Hepatocyte (in vitro differentiated cells): Measurements from ENCODE around the gene LIPA. TPM values are rescaled to one million over a fixed set of nuclear protein-coding genes. Genes with fewer than 3 reads are reported as not detected.
A peak's percentile ranks its signal among the peaks of the same experiment; 100 is the strongest.
"Not testable (repeated sequence)": the region's sequence is repeated elsewhere in the genome, so short reads cannot be mapped to it uniquely, and the experiment has no call there.

Experiments
- DNase-seq: peaks from one replicate; pipeline ENCODE4 v3.0.0-alpha.2; 2016; ENCODE audit warnings: low spot score
- H2AFZ ChIP-seq: fragments of 200-600 bp; sonication (generic); 2 replicates; pipeline ENCODE4 v1.6.0; 2016; ENCODE audit warnings: antibody characterized with exemption, mild to moderate bottlenecking
- H3K27ac ChIP-seq: fragments of 200-600 bp; sonication (generic); 2 replicates; pipeline ENCODE4 v1.5.1; 2016; ENCODE audit warnings: mild to moderate bottlenecking
- H3K27me3 ChIP-seq: fragments of 200-600 bp; sonication (generic); 2 replicates; pipeline ENCODE4 v1.6.1; 2016
- H3K36me3 ChIP-seq: fragments of 200-600 bp; sonication (generic); replicated peaks from 2 replicates; pipeline ENCODE4 v1.5.1; 2016; ENCODE audit warnings: low read depth; ENCODE audit not compliant: insufficient read depth
- H3K4me1 ChIP-seq: fragments of 200-600 bp; sonication (generic); 2 replicates; pipeline ENCODE4 v1.5.1; 2016; ENCODE audit warnings: mild to moderate bottlenecking, moderate library complexity; ENCODE audit not compliant: insufficient read depth
- H3K4me2 ChIP-seq: fragments of 200-600 bp; sonication (generic); 2 replicates; pipeline ENCODE4 v1.6.0; 2016
- H3K4me3 ChIP-seq: fragments of 200-600 bp; sonication (generic); 2 replicates; pipeline ENCODE4 v1.5.1; 2016; ENCODE audit warnings: mild to moderate bottlenecking
- H3K79me2 ChIP-seq: fragments of 200-600 bp; sonication (generic); 2 replicates; pipeline ENCODE4 v1.6.0; 2017; ENCODE audit warnings: mild to moderate bottlenecking
- H3K9me2 ChIP-seq: fragments of 200-600 bp; sonication (generic); replicated peaks from 2 replicates; pipeline ENCODE4 v1.6.0; 2017; ENCODE audit warnings: mild to moderate bottlenecking; ENCODE audit not compliant: insufficient read depth
- H3K9me3 ChIP-seq: fragments of 200-600 bp; sonication (generic); 2 replicates; pipeline ENCODE4 v1.5.1; 2016; ENCODE audit warnings: low read depth, mild to moderate bottlenecking
- H4K20me1 ChIP-seq: fragments of 200-600 bp; sonication (generic); 2 replicates; pipeline ENCODE4 v1.6.0; 2016; ENCODE audit warnings: mild to moderate bottlenecking; ENCODE audit not compliant: insufficient read depth, poor library complexity, severe bottlenecking
- CTCF ChIP-seq: fragments of 200-600 bp; sonication (generic); IDR thresholded peaks from 2 replicates; pipeline ENCODE4 v1.5.1; 2016; ENCODE audit warnings: antibody characterized with exemption, mild to moderate bottlenecking; ENCODE audit not compliant: poor library complexity
- EZH2 ChIP-seq: fragments of 200-600 bp; sonication (generic); IDR thresholded peaks from 2 replicates; pipeline ENCODE4 v1.6.1; 2016; ENCODE audit warnings: antibody characterized with exemption, mild to moderate bottlenecking, borderline replicate concordance
- EZH2phosphoT487 ChIP-seq: fragments of 200-600 bp; sonication (generic); IDR thresholded peaks from one replicate; pipeline ENCODE4 v1.6.1; 2018; ENCODE audit warnings: antibody characterized with exemption, mild to moderate bottlenecking, low read depth, moderate library complexity; ENCODE audit not compliant: unreplicated experiment, severe bottlenecking
- WGBS: methylation state at CpG from one replicate; pipeline ENCODE4 v1.1.6; 2016; ENCODE audit warnings: low lambda C conversion rate; ENCODE audit errors: missing lambda C conversion rate; 5-methylcytosine and 5-hydroxymethylcytosine counted together
- polyA plus RNA-seq: library from polyadenylated mRNA; unstranded; fragments of >200 nt; fragmentation: Nextera tagmentation; extraction: Ambion mirVana; gene quantifications from 2 replicates; pipeline ENCODE4 v1.2.1, GENCODE V29; 2016
- total RNA-seq: library from RNA; depleted of rRNA; stranded (reverse); fragments of >200 nt; gene quantifications from 2 replicates; pipeline ENCODE4 v1.2.3, GENCODE V29; 2014

The LIPA gene
- total and polyA plus RNA-seq, 2 experiments from 2014 or later = 144 to 148 TPM

- Histone ChIP-seq H3K4me2 (no peak overlapping the region), H3K27ac (no peak overlapping the region), H3K9me2 (no peaks in the 10 kb centered on the region), H3K4me1 (no peaks in the 10 kb centered on the region), H2AFZ (no peak overlapping the region), H3K4me3 (no peak overlapping the region), H3K27me3 (no peaks in the 10 kb centered on the region), H3K9me3 (no peaks in the 10 kb centered on the region), H3K79me2 (no peaks in the 10 kb centered on the region), H4K20me1 (no peaks in the 10 kb centered on the region), H3K36me3 (no peaks in the 10 kb centered on the region)
- TF ChIP-seq EZH2phosphoT487 = no peak
- no peak for TF ChIP-seq CTCF
- TF ChIP-seq EZH2 = no peak
- WGBS = 88% methylated on average over 3 of the region's 3 CpGs
- no peak for DNase-seq
Measured at GRCh38 chr10:89294721-89295239, 43.2 kb upstream of the LIPA start.

- H3K4me1 ChIP-seq = peaks cover 10% of the 10 kb centered on the region
- H3K9me2 ChIP-seq = not testable (repeated sequence)
Measured at GRCh38 chr10:89285303-89285702, 33.7 kb upstream of the LIPA start.

GRCh38 chr10:89284711-89285110 lies 33.1 kb upstream of the LIPA start:
- not testable (repeated sequence) for DNase-seq, H4K20me1 ChIP-seq, H3K79me2 ChIP-seq, H3K9me3 ChIP-seq, H3K27me3 ChIP-seq, H3K4me3 ChIP-seq, H3K36me3 ChIP-seq, H2AFZ ChIP-seq, H3K9me2 ChIP-seq
- Histone ChIP-seq H3K27ac (peak overlapping the region; percentile 74), H3K4me1 (peaks cover 10% of the 10 kb centered on the region), H3K4me2 (peak overlapping the region; percentile 67)
- WGBS = 77% methylated on average over 6 of the region's 6 CpGs

More at GRCh38 chr10:89285303-89285702, 33.7 kb upstream of the LIPA start:
- not testable (repeated sequence) for H4K20me1 ChIP-seq, H3K27ac ChIP-seq, H3K27me3 ChIP-seq, H3K4me2 ChIP-seq, H3K4me3 ChIP-seq, H3K36me3 ChIP-seq, H3K9me3 ChIP-seq, H3K79me2 ChIP-seq, DNase-seq, H2AFZ ChIP-seq
- WGBS = 84% methylated on average over 4 of the region's 4 CpGs

- no peaks in the 10 kb centered on the region for H3K36me3 ChIP-seq
- H3K9me3 ChIP-seq = no peaks in the 10 kb centered on the region
- TF ChIP-seq CTCF (no peak), EZH2 (no peak), EZH2phosphoT487 (no peak)
- H3K4me3 ChIP-seq = no peak overlapping the region
- H3K27me3 ChIP-seq = no peaks in the 10 kb centered on the region
- DNase-seq = peak; percentile 78
- H2AFZ ChIP-seq = peak overlapping the region; percentile 34
- WGBS = 14% methylated on average over 4 of the region's 4 CpGs
- no peaks in the 10 kb centered on the region for H4K20me1 ChIP-seq
- peak overlapping the region; percentile 67 for H3K4me2 ChIP-seq
- H3K4me1 ChIP-seq = peaks cover 13% of the 10 kb centered on the region
- H3K79me2 ChIP-seq = no peaks in the 10 kb centered on the region
- peak overlapping the region; percentile 74 for H3K27ac ChIP-seq
- no peaks in the 10 kb centered on the region for H3K9me2 ChIP-seq
Measured at GRCh38 chr10:89283936-89284475, 32.4 kb upstream of the LIPA start.
